Dendritic cell treated with granulocyte-macrophage colony-stimulating factor and Interleukin-4, amounts not matched to agents 40 ng/mL and 50 ng/mL, for 4 days (primary cell): ENCODE data around the gene KRT77.

ENCODE experiments used
- H3K27ac Mint-ChIP-seq: one replicate; pipeline ENCODE4 v1.8.0; 2022; ENCODE audit warnings: mild to moderate bottlenecking, mixed read lengths
- H3K27me3 Mint-ChIP-seq: one replicate; pipeline ENCODE4 v1.8.0; 2022; ENCODE audit warnings: mild to moderate bottlenecking, mixed read lengths
- H3K36me3 Mint-ChIP-seq: one replicate; pipeline ENCODE4 v1.8.0; 2022; ENCODE audit warnings: low read depth, mixed read lengths
- H3K4me1 Mint-ChIP-seq: one replicate; pipeline ENCODE4 v1.8.0; 2022; ENCODE audit warnings: low read depth, mixed read lengths
- H3K4me3 Mint-ChIP-seq: one replicate; pipeline ENCODE4 v1.8.0; 2022; ENCODE audit warnings: mild to moderate bottlenecking, moderate library complexity, mixed read lengths
- H3K9me3 Mint-ChIP-seq: one replicate; pipeline ENCODE4 v1.8.0; 2022; ENCODE audit warnings: mixed read lengths
- intact Hi-C: fragments of 100-400 bp; cut with micrococcal nuclease; formaldehyde crosslinking; loops from one replicate; pipeline ENCODE4 v1.15.0; 2022

Gene KRT77

DNA sequence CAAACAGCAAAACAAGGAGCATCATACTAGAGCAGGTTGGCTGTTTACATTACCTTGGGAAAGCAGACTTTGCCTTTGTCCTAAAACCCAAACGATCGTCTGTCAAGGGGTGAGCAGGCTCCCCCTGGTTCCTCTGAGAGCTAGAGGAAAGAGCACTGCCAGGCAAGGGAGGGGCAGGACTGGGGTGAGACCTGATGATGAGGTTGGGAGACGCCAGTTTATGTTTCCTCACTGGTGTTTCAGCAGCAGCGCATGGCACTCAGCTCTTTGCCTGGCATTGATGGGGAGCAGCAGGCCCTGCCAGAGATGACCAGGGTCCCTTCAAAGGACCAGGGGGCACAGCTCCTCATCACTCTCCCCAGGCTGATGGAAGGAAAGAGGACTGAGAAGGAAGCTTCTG lies 43.4 kb downstream of the KRT77 start:
- Mint-ChIP-seq H3K4me1 (no peaks in the 10 kb centered on the region), H3K27me3 (peaks cover 2% of the 10 kb centered on the region), H3K9me3 (no peaks in the 10 kb centered on the region), H3K36me3 (no peaks in the 10 kb centered on the region), H3K27ac (no peak overlapping the region), H3K4me3 (no peak overlapping the region)
- intact Hi-C loops = no loop called here

DNA sequence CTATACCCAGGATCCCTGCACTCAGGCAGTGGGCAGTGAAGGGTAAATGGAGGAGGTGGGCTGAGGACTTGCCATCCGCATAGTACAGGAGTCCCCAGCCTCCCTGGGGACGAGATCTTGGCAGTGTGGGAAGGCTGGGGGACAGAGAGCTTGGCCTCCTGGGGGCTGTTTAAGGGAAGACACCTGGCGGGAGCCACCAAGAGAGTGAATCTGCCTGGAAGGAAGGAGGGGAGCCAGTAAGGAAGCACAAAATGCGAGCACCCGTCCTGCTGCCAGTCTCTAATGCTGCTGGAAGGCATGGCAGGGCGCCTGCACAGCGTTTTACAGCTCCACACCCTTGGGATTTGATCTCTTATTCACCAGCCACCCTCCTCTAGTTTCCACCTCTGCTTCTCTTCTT lies 43.9 kb downstream of the KRT77 start:
- H3K4me1 Mint-ChIP-seq = no peaks in the 10 kb centered on the region
- H3K9me3 Mint-ChIP-seq = no peaks in the 10 kb centered on the region
- peaks cover 2% of the 10 kb centered on the region for H3K27me3 Mint-ChIP-seq
- H3K27ac Mint-ChIP-seq = no peak overlapping the region
- intact Hi-C loops = no loop called here
- no peaks in the 10 kb centered on the region for H3K36me3 Mint-ChIP-seq
- no peak overlapping the region for H3K4me3 Mint-ChIP-seq

DNA sequence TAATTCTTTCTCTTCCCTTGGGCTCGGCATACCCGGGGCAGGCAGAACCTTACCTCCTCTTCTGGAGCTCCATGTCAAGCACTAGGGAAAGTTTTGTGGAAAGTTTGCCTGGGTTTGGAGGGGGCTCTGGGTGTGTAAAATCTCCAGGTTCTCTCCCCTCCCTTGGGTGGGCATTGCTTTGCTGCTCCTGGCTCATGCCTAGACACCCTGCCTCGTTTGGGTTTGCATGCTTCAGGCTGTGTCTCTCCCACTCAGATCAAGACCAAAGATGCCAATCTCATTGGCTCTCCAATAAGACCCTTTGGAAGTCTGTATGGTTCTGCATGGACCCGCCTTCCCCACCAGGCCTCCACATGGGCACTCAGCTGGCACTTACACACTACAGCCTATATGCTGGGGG lies 45.1 kb downstream of the KRT77 start:
- H3K4me1 Mint-ChIP-seq = no peaks in the 10 kb centered on the region
- no peak overlapping the region for H3K27ac Mint-ChIP-seq
- no peaks in the 10 kb centered on the region for H3K9me3 Mint-ChIP-seq
- H3K4me3 Mint-ChIP-seq = no peak overlapping the region
- intact Hi-C loops = no loop called here
- H3K36me3 Mint-ChIP-seq = no peaks in the 10 kb centered on the region
- H3K27me3 Mint-ChIP-seq = peaks cover 3% of the 10 kb centered on the region

DNA sequence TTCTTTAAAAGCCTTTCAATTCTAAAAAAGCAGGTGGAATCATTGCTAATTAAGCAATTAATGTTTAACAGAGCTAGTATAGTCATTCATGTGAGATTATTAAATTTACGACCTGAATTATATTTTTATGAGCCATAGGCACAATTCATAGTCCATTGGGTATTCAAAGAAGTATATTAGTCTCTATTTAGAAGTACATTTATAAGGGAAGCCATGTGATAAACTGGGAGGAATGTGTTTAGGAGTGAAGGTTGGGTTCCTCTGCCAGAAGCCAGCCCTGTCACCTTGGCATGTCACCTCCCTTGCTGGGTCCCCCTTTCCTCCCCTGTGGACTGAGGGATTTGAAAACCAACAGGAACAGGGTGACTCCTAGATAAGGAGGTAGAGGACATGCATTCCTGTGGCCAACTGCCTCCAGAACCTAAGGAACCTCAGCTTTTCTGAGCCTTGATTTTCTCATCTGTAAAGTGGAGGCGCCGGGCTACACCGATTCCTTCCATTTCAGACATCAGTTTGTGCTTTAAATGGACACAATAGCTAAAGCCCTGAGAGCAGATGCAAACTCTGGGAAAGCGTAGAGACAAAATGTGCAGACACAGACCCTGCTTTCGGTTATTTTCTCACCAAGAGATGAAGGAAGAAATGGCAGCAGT lies 45.9 kb downstream of the KRT77 start:
- intact Hi-C loops = no loop called here
- H3K4me3 Mint-ChIP-seq = no peak overlapping the region
- no peaks in the 10 kb centered on the region for H3K4me1 Mint-ChIP-seq
- H3K27ac Mint-ChIP-seq = no peak overlapping the region
- H3K9me3 Mint-ChIP-seq = no peaks in the 10 kb centered on the region
- H3K27me3 Mint-ChIP-seq = peaks cover 3% of the 10 kb centered on the region
- H3K36me3 Mint-ChIP-seq = no peaks in the 10 kb centered on the region

DNA sequence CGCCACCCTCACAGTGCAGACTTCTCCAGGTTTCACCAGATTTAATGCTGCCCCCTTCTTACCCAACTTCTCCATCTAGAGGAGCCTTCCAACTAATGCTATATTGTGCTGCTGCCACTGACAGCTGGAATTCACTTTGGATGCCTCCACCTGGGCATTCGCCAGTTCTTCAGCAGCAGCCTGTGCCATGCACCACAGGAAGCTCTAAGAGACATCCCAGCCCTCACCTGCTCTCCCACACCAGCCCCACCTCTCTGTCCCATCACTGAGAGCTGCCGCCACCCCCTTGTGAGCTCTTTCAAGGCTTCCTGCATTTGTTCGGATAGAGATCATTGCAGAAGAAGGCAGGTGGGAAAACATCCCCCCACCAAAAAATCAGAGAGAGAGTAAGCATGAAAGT lies 46.7 kb downstream of the KRT77 start:
- Mint-ChIP-seq H3K36me3 (no peaks in the 10 kb centered on the region), H3K27me3 (peaks cover 3% of the 10 kb centered on the region), H3K4me1 (no peaks in the 10 kb centered on the region), H3K4me3 (no peak overlapping the region), H3K9me3 (no peaks in the 10 kb centered on the region), H3K27ac (no peak overlapping the region)
- intact Hi-C loops = no loop called here

DNA sequence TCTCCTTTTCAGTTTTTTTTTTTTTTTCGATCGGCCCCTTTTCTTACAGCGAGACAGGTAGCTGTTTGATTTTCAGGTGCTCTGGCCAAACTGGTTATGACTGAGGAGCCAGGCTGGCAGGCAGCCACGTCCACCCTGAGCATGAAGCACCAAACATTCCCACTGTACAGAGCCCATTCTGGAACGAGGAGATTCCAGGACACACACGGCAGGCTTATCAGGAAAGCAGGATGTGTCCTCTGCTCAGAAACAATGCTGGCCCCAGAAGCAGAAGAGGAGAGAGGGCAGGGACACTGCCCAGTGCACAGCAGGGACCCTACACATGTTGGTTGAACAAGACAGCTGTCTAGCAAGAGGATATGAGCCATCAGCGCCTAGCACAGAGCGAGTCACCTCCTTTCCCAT lies 47.6 kb downstream of the KRT77 start:
- Mint-ChIP-seq H3K27me3 (peaks cover 3% of the 10 kb centered on the region), H3K9me3 (no peaks in the 10 kb centered on the region), H3K36me3 (no peaks in the 10 kb centered on the region), H3K27ac (no peak overlapping the region), H3K4me1 (no peaks in the 10 kb centered on the region), H3K4me3 (no peak overlapping the region)
- intact Hi-C loops = no loop called here

DNA sequence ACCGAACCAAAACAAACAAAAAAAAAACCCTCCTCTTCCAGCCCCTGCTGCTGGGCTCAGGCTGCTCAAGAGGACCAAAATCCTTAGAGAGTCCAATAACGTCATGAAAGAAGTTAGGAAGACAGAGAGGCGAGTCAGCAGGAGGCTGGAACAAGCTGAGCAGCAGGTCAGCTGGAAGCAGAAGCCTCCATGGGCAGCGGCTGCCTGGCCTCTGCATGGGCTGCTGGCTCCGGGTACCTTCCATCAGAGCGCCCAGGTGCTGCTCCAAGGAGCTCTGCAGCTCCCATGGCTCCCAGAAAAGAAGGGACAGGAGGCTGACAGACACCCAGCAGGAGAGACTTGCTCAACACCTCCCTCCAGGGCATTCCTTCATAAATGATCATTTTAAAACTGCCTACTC lies 48.1 kb downstream of the KRT77 start:
- Mint-ChIP-seq H3K4me3 (no peak overlapping the region), H3K9me3 (no peaks in the 10 kb centered on the region), H3K4me1 (no peaks in the 10 kb centered on the region), H3K36me3 (no peaks in the 10 kb centered on the region), H3K27ac (no peak overlapping the region), H3K27me3 (peaks cover 3% of the 10 kb centered on the region)
- intact Hi-C loops = no loop called here

DNA sequence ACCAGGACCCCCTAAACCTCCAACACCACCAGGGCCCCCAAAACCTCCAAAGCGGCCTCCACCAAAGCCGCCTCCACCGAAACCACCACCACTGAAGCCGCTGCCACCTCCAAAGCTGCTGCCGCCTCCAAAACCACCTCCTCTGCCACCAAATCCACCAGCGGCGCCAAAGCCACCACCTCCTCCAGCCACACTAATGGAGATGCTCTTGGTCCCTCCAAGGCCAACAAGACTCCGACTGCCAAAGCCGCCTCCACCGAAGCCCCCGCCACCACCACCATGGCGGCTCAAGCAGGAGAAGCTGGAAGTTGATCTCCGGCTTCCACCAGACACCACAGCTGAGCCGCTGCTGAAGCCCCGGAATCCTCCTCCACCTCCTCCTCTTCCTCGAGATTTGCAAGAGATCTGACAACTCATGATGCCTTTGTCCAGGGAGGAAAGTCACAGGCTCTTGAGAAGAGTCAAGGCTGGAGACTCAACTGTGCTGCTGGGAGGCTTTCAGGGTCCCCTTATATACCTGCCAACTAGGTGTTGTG lies 51.5 kb downstream of the KRT77 start, which contains the start of gene KRT2:
TSS of gene KRT2 (minus strand) at position 486 of the 536 bp plus-strand sequence. CDS start at position 417, 69 bp downstream.
- Mint-ChIP-seq H3K4me3 (no peak within 1 kb of the TSS), H3K36me3 (no peaks in the 10 kb centered on the region), H3K9me3 (no peaks in the 10 kb centered on the region), H3K27me3 (peaks cover 1% of the 10 kb centered on the region), H3K4me1 (no peaks in the 10 kb centered on the region), H3K27ac (no peak within 1 kb of the TSS)
- intact Hi-C loops = no loop called here

DNA sequence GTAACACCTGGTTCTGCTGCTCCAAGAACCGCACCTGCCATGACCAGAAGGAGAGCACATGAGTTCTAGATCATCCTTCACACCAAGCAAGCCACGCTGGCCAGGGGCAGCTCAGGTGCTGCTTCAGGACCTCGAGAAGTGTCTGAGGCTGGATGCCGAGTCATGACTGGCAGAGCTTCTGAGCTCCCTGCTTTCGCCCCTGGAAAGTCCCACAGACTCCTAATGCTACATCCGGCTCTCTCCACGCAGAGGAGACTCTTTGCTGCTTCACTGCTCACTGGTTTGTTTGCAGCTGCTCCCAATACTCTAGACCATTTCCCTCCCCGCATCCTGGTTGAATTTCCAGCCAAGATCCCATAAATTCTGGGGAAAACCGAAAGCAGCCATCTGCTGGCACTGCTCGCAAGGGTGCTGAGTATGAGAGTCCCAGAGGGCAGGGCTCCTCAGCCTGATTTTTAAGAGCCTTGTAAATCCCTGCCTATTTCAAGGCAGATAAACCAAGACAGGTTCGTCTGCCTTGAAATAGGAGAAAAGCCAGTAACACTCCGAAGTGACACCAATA lies 52.7 kb downstream of the KRT77 start:
- intact Hi-C loops = no loop called here
- H3K4me1 Mint-ChIP-seq = peaks cover 4% of the 10 kb centered on the region
- H3K36me3 Mint-ChIP-seq = no peaks in the 10 kb centered on the region
- no peak overlapping the region for H3K4me3 Mint-ChIP-seq
- peaks cover 1% of the 10 kb centered on the region for H3K27me3 Mint-ChIP-seq
- H3K9me3 Mint-ChIP-seq = no peaks in the 10 kb centered on the region
- H3K27ac Mint-ChIP-seq = no peak overlapping the region

DNA sequence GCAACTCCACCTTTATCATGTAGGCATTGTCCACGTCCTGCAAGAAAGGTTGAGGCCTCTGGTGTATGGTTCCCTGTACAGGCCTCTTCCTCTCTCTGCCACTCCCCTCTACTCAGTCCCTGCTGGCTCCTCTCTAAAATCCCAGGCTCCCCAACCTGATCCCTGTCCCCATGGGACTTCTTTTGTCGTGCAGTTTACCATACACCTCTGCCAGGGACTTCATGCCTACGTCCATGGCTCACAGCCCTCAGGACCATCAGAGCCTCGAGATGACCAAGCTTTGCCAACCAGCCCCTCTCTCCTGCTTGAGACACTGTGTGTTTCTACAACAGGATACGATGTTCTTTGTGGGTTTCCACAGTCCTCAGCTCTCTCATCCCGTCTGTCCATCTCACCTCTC lies 54.3 kb downstream of the KRT77 start:
- peaks cover 3% of the 10 kb centered on the region for H3K27me3 Mint-ChIP-seq
- intact Hi-C loops = no loop called here

DNA sequence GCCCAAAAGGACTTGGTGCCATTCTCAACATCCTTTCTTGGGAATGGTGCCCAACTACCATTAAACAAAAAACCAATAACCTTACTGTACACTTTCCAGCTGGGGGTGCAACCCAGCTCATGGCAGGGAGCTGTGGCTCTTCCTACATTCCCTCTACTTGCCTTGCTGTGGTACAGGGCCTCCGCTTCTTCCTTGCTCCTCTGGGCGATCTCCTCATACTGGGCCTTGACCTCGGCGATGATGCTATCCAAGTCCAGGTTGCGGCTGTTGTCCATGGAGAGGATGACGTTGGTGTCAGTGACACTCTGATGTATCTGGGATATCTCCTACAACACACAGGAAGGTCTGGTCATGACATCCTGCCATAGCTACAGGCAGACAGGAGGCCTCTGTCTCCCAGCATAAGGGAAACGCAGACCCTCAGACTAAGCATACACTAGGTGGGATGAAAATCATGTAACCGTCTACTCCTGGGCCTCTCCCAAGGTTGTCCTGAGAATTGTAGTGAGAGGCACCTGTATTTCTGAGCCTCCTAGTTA lies 55.2 kb downstream of the KRT77 start:
- H3K4me1 Mint-ChIP-seq = peaks cover 11% of the 10 kb centered on the region
- H3K36me3 Mint-ChIP-seq = no peaks in the 10 kb centered on the region
- H3K9me3 Mint-ChIP-seq = no peaks in the 10 kb centered on the region
- H3K27me3 Mint-ChIP-seq = peaks cover 1% of the 10 kb centered on the region
- no peak overlapping the region for H3K4me3 Mint-ChIP-seq
- no peak overlapping the region for H3K27ac Mint-ChIP-seq
- intact Hi-C loops = no loop called here

More for the DNA sequence above, 54.3 kb downstream of the KRT77 start:
- H3K36me3 Mint-ChIP-seq = no peaks in the 10 kb centered on the region
- no peak overlapping the region for H3K4me3 Mint-ChIP-seq
- no peak overlapping the region for H3K27ac Mint-ChIP-seq
- no peaks in the 10 kb centered on the region for H3K9me3 Mint-ChIP-seq
- H3K4me1 Mint-ChIP-seq = peaks cover 11% of the 10 kb centered on the region

DNA sequence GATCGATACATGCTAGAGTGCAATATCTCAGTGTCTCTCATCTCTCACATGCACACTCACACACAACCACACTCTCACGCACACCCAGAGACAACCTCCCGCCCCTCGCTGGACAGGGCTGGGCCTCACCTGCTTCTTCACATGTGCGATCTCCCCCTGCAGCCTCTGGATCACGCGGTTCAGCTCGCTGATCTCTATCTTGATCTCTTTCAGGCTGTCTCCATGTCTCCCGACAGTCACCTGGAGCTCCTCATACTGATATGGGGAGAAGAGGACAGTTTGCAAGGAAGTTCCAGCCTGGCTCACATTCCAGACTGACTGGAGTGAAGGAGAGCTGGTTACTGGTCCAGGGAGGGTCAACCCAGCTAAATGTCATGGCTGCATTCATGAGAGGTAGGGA lies 55.7 kb downstream of the KRT77 start:
- no peaks in the 10 kb centered on the region for H3K36me3 Mint-ChIP-seq
- peaks cover 1% of the 10 kb centered on the region for H3K27me3 Mint-ChIP-seq
- H3K9me3 Mint-ChIP-seq = no peaks in the 10 kb centered on the region
- no peak overlapping the region for H3K4me3 Mint-ChIP-seq
- intact Hi-C loops = no loop called here
- H3K4me1 Mint-ChIP-seq = peaks cover 11% of the 10 kb centered on the region
- no peak overlapping the region for H3K27ac Mint-ChIP-seq

DNA sequence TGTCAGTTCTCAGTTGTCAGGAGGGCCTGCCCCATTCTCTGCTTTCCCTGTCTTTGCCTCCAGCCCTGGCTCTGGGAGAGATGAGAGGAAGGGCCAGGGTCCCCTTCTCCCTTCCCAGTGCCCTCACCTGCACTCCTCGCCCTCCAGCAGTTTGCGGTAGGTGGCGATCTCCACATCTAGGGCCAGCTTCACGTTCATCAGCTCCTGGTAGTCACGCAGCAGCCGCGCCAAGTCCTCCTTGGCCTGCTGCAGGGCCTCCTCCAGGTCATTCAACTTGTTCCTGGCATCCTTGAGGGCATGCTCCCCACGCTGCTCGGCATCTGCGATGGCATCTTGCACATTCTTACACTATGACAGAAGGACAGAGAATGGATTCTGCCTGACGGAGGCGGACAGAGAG lies 56.7 kb downstream of the KRT77 start:
- Mint-ChIP-seq H3K27me3 (peaks cover 6% of the 10 kb centered on the region), H3K4me3 (no peak overlapping the region), H3K9me3 (no peaks in the 10 kb centered on the region), H3K27ac (no peak overlapping the region), H3K4me1 (peaks cover 11% of the 10 kb centered on the region), H3K36me3 (no peaks in the 10 kb centered on the region)
- intact Hi-C loops = no loop called here

DNA sequence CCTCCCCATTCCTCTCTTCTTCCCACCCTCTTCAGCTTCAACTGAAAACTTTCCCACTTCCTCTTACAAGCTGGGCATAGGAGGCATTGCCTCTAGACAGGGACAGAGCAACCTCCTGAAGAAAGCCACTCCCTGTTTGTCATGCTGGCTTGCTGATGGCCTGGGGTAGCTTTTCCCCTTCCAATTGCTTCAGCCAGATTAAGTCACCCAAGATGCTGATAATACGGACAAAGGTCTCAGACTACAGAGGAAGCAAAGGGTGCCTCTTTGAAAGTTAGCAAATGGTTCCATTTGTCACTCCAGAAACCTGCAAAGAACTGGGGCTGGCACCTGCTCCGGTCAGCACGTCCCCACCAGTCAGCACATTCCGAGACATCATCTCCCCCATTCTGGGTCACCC lies 57.3 kb downstream of the KRT77 start:
- Mint-ChIP-seq H3K27me3 (peaks cover 6% of the 10 kb centered on the region), H3K9me3 (no peaks in the 10 kb centered on the region), H3K4me3 (no peak overlapping the region), H3K4me1 (peaks cover 11% of the 10 kb centered on the region), H3K27ac (no peak overlapping the region), H3K36me3 (no peaks in the 10 kb centered on the region)
- intact Hi-C loops = no loop called here
